ENCODE measurements around the gene NRROS. TPM values are rescaled to one million over a fixed set of nuclear protein-coding genes. Genes with fewer than 3 reads are reported as not detected.

The NRROS gene
- total and polyA plus RNA-seq, 10 of the 15 experiments (the other 5 are each of a cell fraction or from before 2014, with no cell fraction given) = 0.35 to 42.2 (median 12.6) TPM

- Histone ChIP-seq H3K9ac (ENCODE audit: control insufficient read depth, insufficient read depth, low read length) (no peak overlapping the region), H3K27me3 (replicated peaks in 1 of 2; ENCODE audit: control insufficient read depth in 2 of 2, insufficient read depth in 2 of 2, low read length in 1 of 2) (no peaks in the 10 kb centered on the region), H3K36me3 (ENCODE audit: control insufficient read depth in 2 of 2, insufficient read depth in 2 of 2, low read length in 1 of 2) (peaks cover 29 to 31% of the 10 kb centered on the region in 2 experiments), H3K4me2 (ENCODE audit: control insufficient read depth, insufficient read depth) (no peak overlapping the region), H3K79me2 (ENCODE audit: control insufficient read depth, insufficient read depth, low read length) (peaks cover 65% of the 10 kb centered on the region), H3K4me3 (no peak overlapping the region), H3K9me3 (replicated peaks; ENCODE audit: control insufficient read depth, insufficient read depth, low read length) (no peaks in the 10 kb centered on the region), H3K4me1 (ENCODE audit: control insufficient read depth, insufficient read depth, low read length) (peaks cover 15% of the 10 kb centered on the region), H4K20me1 (ENCODE audit: control insufficient read depth, insufficient read depth) (no peaks in the 10 kb centered on the region; the same call in 1 of the 2 replicates), H3K27ac (ENCODE audit: control insufficient read depth, insufficient read depth) (no peak overlapping the region), H2AFZ (ENCODE audit: control insufficient read depth, low read depth, low read length) (no peak overlapping the region)
- DNase-seq (ENCODE audit: low read depth, low spot score) = no peak
- ChIA-PET RAD21 (ENCODE audit: unreplicated experiment) (no interaction called here), CTCF (interaction anchor here (0.6 to 0.9 kb wide), 2 partner anchors 12 to 27 kb away, joined by 3 read pairs; no protein-coding TSS in a partner anchor), SMC1A (ENCODE audit: uncharacterized antibody, unreplicated experiment) (interaction anchor here (0.8 kb wide), 1 partner anchor 44 kb away, joined by 3 read pairs; no protein-coding TSS in a partner anchor), POLR2A (interaction anchor here (0.6 kb wide), 1 partner anchor 21 kb away, joined by 4 read pairs; no protein-coding TSS in a partner anchor)
- 75% methylated on average over 6 of the region's 6 CpGs for WGBS (ENCODE audit: insufficient coverage, insufficient replicate concordance, low lambda C conversion rate, missing lambda C conversion rate)
- intact Hi-C loops (cut with micrococcal nuclease; ENCODE audit: unreplicated experiment) = no loop called here
- FAIRE-seq = no peak
- no TSS peak for BruUV-seq (replicated peaks)
- in situ Hi-C loops (cut with MboI) = no loop called here
- no peak for ATAC-seq
- TF ChIP-seq RCOR1 (conservative IDR thresholded peaks at IDR 0.05; ENCODE audit: low read depth, low read length) (no peak), SIX5 (IDR thresholded peaks at IDR 0.05; ENCODE audit: low read depth, low read length, severe bottlenecking) (no peak), POLR2A (IDR thresholded peaks at IDR 0.05; ENCODE audit: low read depth, low read length) (no peak), NR2C2 (IDR thresholded peaks at IDR 0.05; ENCODE audit: borderline replicate concordance, control insufficient read depth, insufficient read length, low read depth) (no peak), IKZF2 (IDR thresholded peaks at IDR 0.05) (no peak), ZNF24 (IDR thresholded peaks at IDR 0.05) (no peak), REST (IDR thresholded peaks at IDR 0.05; ENCODE audit: low read depth, low read length) (no peak), MEF2B (IDR thresholded peaks at IDR 0.05; ENCODE audit: partially characterized antibody, poor library complexity, severe bottlenecking) (no peak), CEBPZ (IDR thresholded peaks at IDR 0.05; ENCODE audit: low read depth, low read length) (no peak), MTA3 (IDR thresholded peaks at IDR 0.05; ENCODE audit: borderline replicate concordance, low read length) (no peak), E2F8 (IDR thresholded peaks at IDR 0.05; ENCODE audit: low read depth, partially characterized antibody) (no peak), BCL3 (IDR thresholded peaks at IDR 0.05; ENCODE audit: borderline replicate concordance, insufficient read depth, low read depth, low read length, poor library complexity, severe bottlenecking) (no peak)
These were observed 11.3 kb downstream of the NRROS start for GRCh38 chr3:196650740-196651311.

Measured in GM12878 (cell line).